Sigmoid colon (tissue), 4 donors: ENCODE results near the gene UMODL1.

Experiments
- EP300 ChIP-seq, 4 donors: sonication (generic); formaldehyde crosslinking; IDR thresholded peaks; one replicate each; pipeline ENCODE4 v1.6.1; 2017; ENCODE audit warnings: antibody characterized with exemption in 4 of 4
- POLR2A ChIP-seq, 2 donors: fragments of 450-650 bp; IDR thresholded peaks; one replicate each; pipeline ENCODE4 v1.6.1; 2016; ENCODE audit warnings: antibody characterized with exemption in 2 of 2, mild to moderate bottlenecking in 2 of 2, moderate library complexity in 2 of 2
- POLR2AphosphoS5 ChIP-seq, 4 donors: sonication (generic); formaldehyde crosslinking; IDR thresholded peaks; one replicate each; pipeline ENCODE4 v1.6.1; 2017; ENCODE audit warnings: antibody characterized with exemption in 4 of 4
- TF ChIP-seq, protein P1 (sequence below), 4 experiments: fragments of 450-650 bp in 3 of 4; fragments of 200-600 bp in 1 of 4; IDR thresholded peaks; one replicate each; pipeline ENCODE4 v1.5.1; 2016 to 2019; ENCODE audit warnings: antibody characterized with exemption in 4 of 4, mild to moderate bottlenecking in 3 of 4, moderate library complexity in 2 of 4

GRCh38 chr21:42055425-42055824 lies 15.7 kb upstream of the UMODL1 start:
- TF ChIP-seq, protein P1, sequence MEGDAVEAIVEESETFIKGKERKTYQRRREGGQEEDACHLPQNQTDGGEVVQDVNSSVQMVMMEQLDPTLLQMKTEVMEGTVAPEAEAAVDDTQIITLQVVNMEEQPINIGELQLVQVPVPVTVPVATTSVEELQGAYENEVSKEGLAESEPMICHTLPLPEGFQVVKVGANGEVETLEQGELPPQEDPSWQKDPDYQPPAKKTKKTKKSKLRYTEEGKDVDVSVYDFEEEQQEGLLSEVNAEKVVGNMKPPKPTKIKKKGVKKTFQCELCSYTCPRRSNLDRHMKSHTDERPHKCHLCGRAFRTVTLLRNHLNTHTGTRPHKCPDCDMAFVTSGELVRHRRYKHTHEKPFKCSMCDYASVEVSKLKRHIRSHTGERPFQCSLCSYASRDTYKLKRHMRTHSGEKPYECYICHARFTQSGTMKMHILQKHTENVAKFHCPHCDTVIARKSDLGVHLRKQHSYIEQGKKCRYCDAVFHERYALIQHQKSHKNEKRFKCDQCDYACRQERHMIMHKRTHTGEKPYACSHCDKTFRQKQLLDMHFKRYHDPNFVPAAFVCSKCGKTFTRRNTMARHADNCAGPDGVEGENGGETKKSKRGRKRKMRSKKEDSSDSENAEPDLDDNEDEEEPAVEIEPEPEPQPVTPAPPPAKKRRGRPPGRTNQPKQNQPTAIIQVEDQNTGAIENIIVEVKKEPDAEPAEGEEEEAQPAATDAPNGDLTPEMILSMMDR (IDR thresholded peaks at IDR 0.05): no peak
- TF ChIP-seq POLR2A (IDR thresholded peaks at IDR 0.05): no peak
- TF ChIP-seq POLR2AphosphoS5 (IDR thresholded peaks at IDR 0.05): no peak
- TF ChIP-seq EP300 (IDR thresholded peaks at IDR 0.05): no peak
